Measurements from ENCODE around the gene SORCS2.

- TF ChIP-seq CTCF (IDR thresholded peaks at IDR 0.05) (no peak), EZH2 (IDR thresholded peaks at IDR 0.05; ENCODE audit: borderline replicate concordance, insufficient read depth, low read depth, low read length, poor library complexity, severe bottlenecking) (no peak)
These were observed 6.3 kb upstream of the SORCS2 start for GRCh38 chr4:7186031-7186430.
